Body of pancreas (tissue), 4 donors: ENCODE measurements around the gene TAF11L12. TPM values are rescaled to one million over a fixed set of nuclear protein-coding genes. Genes with fewer than 3 reads are reported as not detected.
"Not testable (repeated sequence)": the region's sequence is repeated elsewhere in the genome, so short reads cannot be mapped to it uniquely, and the experiment has no call there.

ENCODE experiments used
- ATAC-seq: fragments of 150-250 bp; one replicate; pipeline ENCODE4 v1.9.1; 2016
- DNase-seq, 4 donors: peaks; one replicate each; pipeline ENCODE4 v3.0.0-alpha.2; 2019
- H3K27ac ChIP-seq, 4 donors: fragments of 200-600 bp; sonication (generic); 1 replicate in 3 of 4; 2 replicates in 1 of 4; pipeline versions ENCODE4 v1.5.1 to v1.6.1; 2016 to 2019; ENCODE audit warnings: mild to moderate bottlenecking in 1 of 4, mixed read lengths in 1 of 4, moderate library complexity in 1 of 4
- H3K27me3 ChIP-seq, 2 donors: fragments of 200-600 bp; sonication (generic); one replicate each; pipeline ENCODE4 v1.6.0; 2016; ENCODE audit warnings: mild to moderate bottlenecking in 1 of 2
- H3K36me3 ChIP-seq, 2 donors: fragments of 200-600 bp; sonication (generic); replicated peaks in 1 of 2; 2 replicates each; pipeline ENCODE4 v1.5.1; 2016; ENCODE audit warnings: low read depth in 2 of 2; ENCODE audit not compliant: insufficient read depth in 1 of 2
- H3K4me1 ChIP-seq: fragments of 200-600 bp; sonication (generic); one replicate; pipeline ENCODE4 v1.6.0; 2016
- H3K4me3 ChIP-seq, 2 donors: fragments of 200-600 bp; sonication (generic); 1 replicate in 1 of 2; 2 replicates in 1 of 2; pipeline ENCODE4 v1.5.1; 2016 to 2019
- H3K9me3 ChIP-seq, 3 donors: fragments of 200-600 bp; sonication (generic); 1 replicate in 2 of 3; 2 replicates in 1 of 3; pipeline ENCODE4 v1.5.1; 2016
- CTCF ChIP-seq, 7 experiments: fragments of 450-650 bp in 4 of 7; fragments of 200-600 bp in 3 of 7; sonication (generic) in 3 of 7; IDR thresholded peaks; one replicate each; pipeline ENCODE4 v1.5.1; 2016 to 2019; ENCODE audit warnings: antibody characterized with exemption in 7 of 7
- POLR2A ChIP-seq, 3 donors: fragments of 450-650 bp; IDR thresholded peaks; one replicate each; pipeline ENCODE4 v1.6.1; 2016; ENCODE audit warnings: antibody characterized with exemption in 3 of 3, mild to moderate bottlenecking in 2 of 3
- whole genome bisulfite sequencing, 2 donors: methylation state at CpG; one replicate each; pipeline ENCODE4 v1.1.5; 2017; 5-methylcytosine and 5-hydroxymethylcytosine counted together
- intact Hi-C: fragments of 100-400 bp; cut with DNase I; formaldehyde crosslinking; loops from one replicate; pipeline ENCODE4 v1.15.1; 2023
- small RNA-seq: library from RNA; depleted of rRNA; stranded (forward); fragments of <200 nt; gene quantifications from one replicate; pipeline ENCODE3, GENCODE V24; 2016
- total RNA-seq, 2 donors: library from RNA; depleted of rRNA; stranded (reverse); fragments of >200 nt; gene quantifications; one replicate each; pipeline ENCODE4 v1.1.0, GENCODE V29; 2016

The TAF11L12 gene
- total RNA-seq, 2 donors from 2014 or later, result not detected

GRCh38 chr5:17634160-17634559 is 24.0 kb downstream of the TAF11L12 start, which contains the start of gene TAF11L14:
TAF11L14 (plus strand) TSS chr5:17634460.
- WGBS, 2 donors, result 44 to 68% methylated on average over 3 to 5 of the region's 5 CpGs
- H3K4me1 ChIP-seq, result no peaks in the 10 kb centered on the region
- ATAC-seq (no peak), DNase-seq (no peak)
- no peak within 1 kb of the TSS for H3K27ac ChIP-seq
- no peaks in the 10 kb centered on the region for H3K27me3 ChIP-seq
- intact Hi-C loops, result no loop called here
- H3K36me3 ChIP-seq, result no peaks in the 10 kb centered on the region
- no peaks in the 10 kb centered on the region for H3K9me3 ChIP-seq
- H3K4me3 ChIP-seq, result no peak within 1 kb of the TSS
- TF ChIP-seq POLR2A (IDR thresholded peaks at IDR 0.05) (no peak), CTCF (IDR thresholded peaks at IDR 0.05) (no peak)

GRCh38 chr5:17649232-17649631 is 39.0 kb downstream of the TAF11L12 start:
- H3K36me3 ChIP-seq, H3K4me3 ChIP-seq, H3K4me1 ChIP-seq, H3K27ac ChIP-seq, H3K9me3 ChIP-seq, ATAC-seq, intact Hi-C loops, DNase-seq, H3K27me3 ChIP-seq: not testable (repeated sequence)
- WGBS, 2 donors, result 83 to 87% methylated on average over 8 to 10 of the region's 10 CpGs

GRCh38 chr5:17655201-17655759 is 45.1 kb downstream of the TAF11L12 start:
- intact Hi-C loops, H3K9me3 ChIP-seq, H3K27me3 ChIP-seq: not testable (repeated sequence)

GRCh38 chr5:17655921-17656320 is 45.7 kb downstream of the TAF11L12 start:
- Histone ChIP-seq H3K4me3 (no peak overlapping the region), H3K36me3 (no peaks in the 10 kb centered on the region), H3K9me3 (no peaks in the 10 kb centered on the region), H3K4me1 (no peaks in the 10 kb centered on the region), H3K27ac (no peak overlapping the region), H3K27me3 (no peaks in the 10 kb centered on the region)
- no peak for ATAC-seq
- WGBS, 2 donors, result 51 to 55% methylated on average over 6 of the region's 6 CpGs
- TF ChIP-seq POLR2A (IDR thresholded peaks at IDR 0.05), result no peak
- TF ChIP-seq CTCF (IDR thresholded peaks at IDR 0.05), result no peak
- intact Hi-C loops, result no loop called here
- DNase-seq, result no peak

More at GRCh38 chr5:17655201-17655759, 45.1 kb downstream of the TAF11L12 start:
- H3K4me1 ChIP-seq, ATAC-seq, H3K27ac ChIP-seq, H3K36me3 ChIP-seq, H3K4me3 ChIP-seq, DNase-seq: not testable (repeated sequence)
- 88 to 91% methylated on average over 4 to 18 of the region's 32 CpGs for WGBS, 2 donors

Small RNA genes within 50 kb of the gene (small RNA-seq; reads per million reads assigned to genes)
- gene AC233724.1, result not detected
- not detected for gene AC233724.2
- not detected for gene AC233724.3
- not detected for gene AC233724.4
- not detected for gene AC233724.6
- gene AC233724.7, result not detected

Other genes with a start within 250 kb of the TAF11L12 start
- gene TAF11L2, start 112.2 kb upstream of the TAF11L12 start, total RNA-seq, result not detected
- gene TAF11L3, start 92.0 kb upstream of the TAF11L12 start, total RNA-seq, result not detected
- gene TAF11L4, start 88.6 kb upstream of the TAF11L12 start, total RNA-seq, result not detected
- not detected for gene TAF11L5, start 85.2 kb upstream of the TAF11L12 start, total RNA-seq
- not detected for gene TAF11L6, start 81.7 kb upstream of the TAF11L12 start, total RNA-seq
- not detected for gene TAF11L7, start 24.6 kb upstream of the TAF11L12 start, total RNA-seq
- gene TAF11L8, start 19.4 kb upstream of the TAF11L12 start, total RNA-seq, result not detected
- gene TAF11L9, start 16.0 kb upstream of the TAF11L12 start, total RNA-seq, result not detected
- gene TAF11L10, start 12.6 kb upstream of the TAF11L12 start, total RNA-seq, result not detected
- gene TAF11L11, start 6.2 kb upstream of the TAF11L12 start, total RNA-seq, result not detected
- gene TAF11L13, start 21.7 kb downstream of the TAF11L12 start, total RNA-seq, result not detected
- not detected for gene TAF11L14, start 24.1 kb downstream of the TAF11L12 start, total RNA-seq